Measurements from ENCODE around the gene EPHB1.
"Not testable (repeated sequence)": the region's sequence is repeated elsewhere in the genome, so short reads cannot be mapped to it uniquely, and the experiment has no call there.

EPHB1 gene

GRCh38 chr3:135014566-135014965 lies 219.5 kb downstream of the EPHB1 start:
- no peak for TF ChIP-seq CTCF (IDR thresholded peaks at IDR 0.05; ENCODE audit: low read depth, low read length)
- in situ Hi-C loops (cut with HindIII; ENCODE audit: low sequenced_read_pairs): no loop called here
- H3K4me3 ChIP-seq (ENCODE audit: low read depth, low read length): no peak overlapping the region
- no peak for DNase-seq (ENCODE audit: low read depth, low spot score)

GRCh38 chr3:135017003-135017893 lies 222.2 kb downstream of the EPHB1 start:
- H3K4me3 ChIP-seq (ENCODE audit: low read depth, low read length): no peak overlapping the region
- no peak for TF ChIP-seq CTCF (IDR thresholded peaks at IDR 0.05; ENCODE audit: low read depth, low read length)
- DNase-seq (ENCODE audit: low read depth, low spot score): no peak
- in situ Hi-C loops (cut with HindIII; ENCODE audit: low sequenced_read_pairs): no loop called here

- TF ChIP-seq CTCF (IDR thresholded peaks at IDR 0.05; ENCODE audit: low read depth, low read length): no peak
- DNase-seq (ENCODE audit: low read depth, low spot score): no peak
- in situ Hi-C loops (cut with HindIII; ENCODE audit: low sequenced_read_pairs): no loop called here
These were observed 223.3 kb downstream of the EPHB1 start for GRCh38 chr3:135018149-135018923.

GRCh38 chr3:135020181-135020580 lies 225.1 kb downstream of the EPHB1 start:
- no peak for TF ChIP-seq CTCF (IDR thresholded peaks at IDR 0.05; ENCODE audit: low read depth, low read length)
- DNase-seq (ENCODE audit: low read depth, low spot score): no peak
- H3K4me3 ChIP-seq (ENCODE audit: low read depth, low read length): no peak overlapping the region
- in situ Hi-C loops (cut with HindIII; ENCODE audit: low sequenced_read_pairs): no loop called here

More at GRCh38 chr3:135018149-135018923, 223.3 kb downstream of the EPHB1 start:
- H3K4me3 ChIP-seq (ENCODE audit: low read depth, low read length): no peak overlapping the region

GRCh38 chr3:135023996-135024658 lies 229.1 kb downstream of the EPHB1 start:
- no peak for DNase-seq (ENCODE audit: low read depth, low spot score)
- in situ Hi-C loops (cut with HindIII; ENCODE audit: low sequenced_read_pairs): no loop called here
- H3K4me3 ChIP-seq (ENCODE audit: low read depth, low read length): no peak overlapping the region
- TF ChIP-seq CTCF (IDR thresholded peaks at IDR 0.05; ENCODE audit: low read depth, low read length): no peak

GRCh38 chr3:135030768-135031615 lies 235.9 kb downstream of the EPHB1 start:
- in situ Hi-C loops (cut with HindIII; ENCODE audit: low sequenced_read_pairs); DNase-seq (ENCODE audit: low read depth, low spot score); H3K4me3 ChIP-seq (ENCODE audit: low read depth, low read length): not testable (repeated sequence)

Data from astrocyte of the spinal cord (primary cell).